MM.1S (cell line): Measurements from ENCODE around the gene APLP2.

Experiments
- DNase-seq: peaks from one replicate; pipeline ENCODE4 v3.0.0-alpha.2; 2015
- H2AFZ ChIP-seq: fragments of 300-600 bp; sonication (generic); 2 replicates; pipeline ENCODE4 v1.6.0; 2016; ENCODE audit warnings: antibody characterized with exemption, low read length
- H3F3A ChIP-seq: fragments of 300-600 bp; sonication (generic); 2 replicates; pipeline ENCODE4 v1.6.1; 2016; ENCODE audit warnings: mild to moderate bottlenecking, antibody characterized with exemption, low read length, moderate library complexity, mixed read lengths; ENCODE audit not compliant: insufficient read depth
- H3K27ac ChIP-seq: fragments of 300-600 bp; sonication (generic); 2 replicates; pipeline ENCODE4 v1.5.1; 2016; ENCODE audit warnings: mild to moderate bottlenecking, low read length
- H3K27me3 ChIP-seq: fragments of 300-600 bp; sonication (generic); replicated peaks from 2 replicates; pipeline ENCODE4 v1.6.0; 2016; ENCODE audit warnings: low read length; ENCODE audit not compliant: insufficient read depth
- H3K36me3 ChIP-seq: fragments of 300-600 bp; sonication (generic); replicated peaks from 2 replicates; pipeline ENCODE4 v1.6.1; 2016; ENCODE audit warnings: mild to moderate bottlenecking, low read length, mixed read lengths; ENCODE audit not compliant: insufficient read depth
- H3K4me1 ChIP-seq: fragments of 300-600 bp; sonication (generic); 2 replicates; pipeline ENCODE4 v1.6.1; 2016; ENCODE audit warnings: low read length, mixed read lengths
- H3K4me2 ChIP-seq: fragments of 300-600 bp; sonication (generic); 2 replicates; pipeline ENCODE4 v1.6.0; 2016; ENCODE audit warnings: low read depth, low read length
- H3K4me3 ChIP-seq: fragments of 300-600 bp; sonication (generic); 2 replicates; pipeline ENCODE4 v1.5.1; 2016; ENCODE audit warnings: low read length, mixed read lengths
- H3K79me2 ChIP-seq: fragments of 300-600 bp; sonication (generic); 2 replicates; pipeline ENCODE4 v1.6.1; 2016; ENCODE audit warnings: mixed run types, low read length, mixed read lengths
- H3K9ac ChIP-seq: fragments of 300-600 bp; sonication (generic); 2 replicates; pipeline ENCODE4 v1.6.1; 2016; ENCODE audit warnings: low read length, mixed read lengths
- H3K9me2 ChIP-seq: fragments of 300-600 bp; sonication (generic); replicated peaks from 2 replicates; pipeline ENCODE4 v1.6.1; 2016; ENCODE audit warnings: mild to moderate bottlenecking, low read length, mixed read lengths; ENCODE audit not compliant: insufficient read depth
- H3K9me3 ChIP-seq: fragments of 300-600 bp; sonication (generic); replicated peaks from 2 replicates; pipeline ENCODE4 v1.6.1; 2016; ENCODE audit warnings: mild to moderate bottlenecking, low read length, mixed read lengths; ENCODE audit not compliant: insufficient read depth
- H4K20me1 ChIP-seq: fragments of 300-600 bp; sonication (generic); 2 replicates; pipeline ENCODE4 v1.6.1; 2016; ENCODE audit warnings: mild to moderate bottlenecking, low read length, moderate library complexity, mixed read lengths; ENCODE audit not compliant: insufficient read depth
- EZH2 ChIP-seq: fragments of 300-600 bp; sonication (generic); optimal IDR thresholded peaks from 2 replicates; pipeline ENCODE3; 2017; ENCODE audit warnings: low read depth, mild to moderate bottlenecking, antibody characterized with exemption, low read length, mixed read lengths
- EZH2phosphoT487 ChIP-seq: fragments of 300-600 bp; sonication (generic); IDR thresholded peaks from 2 replicates; pipeline ENCODE4 v1.6.1; 2018; ENCODE audit warnings: antibody characterized with exemption, low read length
- TF ChIP-seq, protein P1 (sequence below): fragments of 300-600 bp; sonication (generic); IDR thresholded peaks from 2 replicates; pipeline ENCODE4 v1.5.1; 2016; ENCODE audit warnings: antibody characterized with exemption, low read length, mixed read lengths

Gene APLP2

DNA sequence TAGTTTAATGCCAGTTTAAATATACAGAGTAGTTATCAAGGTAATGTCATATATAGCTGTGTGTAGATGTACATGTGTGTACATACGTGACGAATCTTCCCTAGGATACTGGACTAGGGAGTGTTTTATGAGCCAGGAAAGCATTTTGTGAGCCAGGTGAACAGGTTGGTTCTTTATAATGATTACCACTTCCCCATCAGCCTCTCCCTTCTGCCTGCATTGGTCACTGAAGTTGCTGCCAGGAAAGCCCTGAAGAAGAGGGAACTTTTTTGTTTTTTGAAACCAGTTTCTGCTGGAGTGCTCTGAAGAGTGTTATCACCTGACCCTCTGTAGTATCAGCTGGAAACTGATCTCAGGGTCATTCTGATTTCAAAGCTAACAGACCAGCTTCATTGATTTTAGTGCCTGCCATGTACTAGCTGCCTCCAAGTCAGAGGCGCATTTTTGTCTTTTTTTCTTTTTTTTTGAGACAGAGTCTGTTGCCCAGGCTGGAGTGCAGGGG is 75.7 kb downstream of the APLP2 start:
- H3K9me3 ChIP-seq: no peaks in the 10 kb centered on the region
- H3K9ac ChIP-seq: no peak overlapping the region
- no peak overlapping the region for H3K27ac ChIP-seq
- no peaks in the 10 kb centered on the region for H3K27me3 ChIP-seq
- H4K20me1 ChIP-seq: no peaks in the 10 kb centered on the region
- no peaks in the 10 kb centered on the region for H3K36me3 ChIP-seq
- H3K79me2 ChIP-seq: no peaks in the 10 kb centered on the region
- H3K4me2 ChIP-seq: no peak overlapping the region
- TF ChIP-seq EZH2: no peak
- no peak for TF ChIP-seq EZH2phosphoT487
- TF ChIP-seq, protein P1, sequence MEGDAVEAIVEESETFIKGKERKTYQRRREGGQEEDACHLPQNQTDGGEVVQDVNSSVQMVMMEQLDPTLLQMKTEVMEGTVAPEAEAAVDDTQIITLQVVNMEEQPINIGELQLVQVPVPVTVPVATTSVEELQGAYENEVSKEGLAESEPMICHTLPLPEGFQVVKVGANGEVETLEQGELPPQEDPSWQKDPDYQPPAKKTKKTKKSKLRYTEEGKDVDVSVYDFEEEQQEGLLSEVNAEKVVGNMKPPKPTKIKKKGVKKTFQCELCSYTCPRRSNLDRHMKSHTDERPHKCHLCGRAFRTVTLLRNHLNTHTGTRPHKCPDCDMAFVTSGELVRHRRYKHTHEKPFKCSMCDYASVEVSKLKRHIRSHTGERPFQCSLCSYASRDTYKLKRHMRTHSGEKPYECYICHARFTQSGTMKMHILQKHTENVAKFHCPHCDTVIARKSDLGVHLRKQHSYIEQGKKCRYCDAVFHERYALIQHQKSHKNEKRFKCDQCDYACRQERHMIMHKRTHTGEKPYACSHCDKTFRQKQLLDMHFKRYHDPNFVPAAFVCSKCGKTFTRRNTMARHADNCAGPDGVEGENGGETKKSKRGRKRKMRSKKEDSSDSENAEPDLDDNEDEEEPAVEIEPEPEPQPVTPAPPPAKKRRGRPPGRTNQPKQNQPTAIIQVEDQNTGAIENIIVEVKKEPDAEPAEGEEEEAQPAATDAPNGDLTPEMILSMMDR: no peak
- no peaks in the 10 kb centered on the region for H3K9me2 ChIP-seq
- no peak overlapping the region for H3K4me3 ChIP-seq
- H3K4me1 ChIP-seq: peaks cover 22% of the 10 kb centered on the region
- H3F3A ChIP-seq: peaks cover 27% of the 10 kb centered on the region
- no peak overlapping the region for H2AFZ ChIP-seq
- no peak for DNase-seq

DNA sequence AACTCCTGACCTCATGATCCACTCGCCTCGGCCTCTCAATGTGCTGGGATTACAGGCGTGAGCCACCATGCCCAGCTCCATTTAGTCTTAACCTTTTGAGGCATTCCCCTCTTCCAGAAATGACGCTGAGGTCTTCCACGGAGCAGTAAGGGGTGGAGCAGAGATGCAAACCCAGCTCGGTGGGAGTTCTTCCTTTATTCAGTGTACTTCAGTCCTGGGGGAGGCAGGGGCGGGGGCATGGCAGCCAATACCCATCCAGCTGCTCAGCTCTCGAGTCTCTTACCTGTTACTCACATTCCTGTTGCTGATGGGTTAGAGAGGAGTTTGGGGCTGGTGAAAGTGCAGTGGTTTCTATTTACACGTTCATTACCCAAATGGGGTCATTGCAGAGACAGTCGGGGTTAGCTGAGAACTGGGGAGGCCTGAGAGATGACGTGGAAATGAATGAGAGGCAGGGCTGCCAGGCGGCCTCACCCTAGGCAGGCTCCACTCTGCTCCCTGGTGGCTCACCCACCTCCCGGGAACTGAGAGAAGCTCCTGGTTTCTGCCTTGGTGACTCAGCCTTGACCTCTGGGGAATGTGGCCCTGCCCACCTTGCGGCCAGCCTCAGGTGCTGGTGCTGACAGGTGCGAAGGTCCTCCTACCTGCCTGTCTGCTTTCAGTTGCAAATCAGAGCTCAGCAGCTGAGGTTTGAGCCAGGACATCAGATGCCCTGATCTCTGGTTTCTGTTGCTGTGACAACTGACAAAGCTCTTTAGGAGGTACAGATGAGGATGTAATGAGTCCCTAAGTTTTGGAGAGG is 76.5 kb downstream of the APLP2 start:
- Histone ChIP-seq H2AFZ (no peak overlapping the region), H3K4me2 (peak overlapping the region; percentile 42), H3K4me1 (peaks cover 22% of the 10 kb centered on the region), H3F3A (peaks cover 27% of the 10 kb centered on the region), H3K27me3 (no peaks in the 10 kb centered on the region), H3K4me3 (no peak overlapping the region), H3K79me2 (no peaks in the 10 kb centered on the region), H3K9ac (no peak overlapping the region), H4K20me1 (no peaks in the 10 kb centered on the region), H3K36me3 (no peaks in the 10 kb centered on the region), H3K9me2 (no peaks in the 10 kb centered on the region), H3K27ac (peak overlapping the region; percentile 76; the same call in 1 of the 2 replicates), H3K9me3 (no peaks in the 10 kb centered on the region)
- DNase-seq: peak; percentile 91
- TF ChIP-seq EZH2phosphoT487: no peak
- TF ChIP-seq, protein P1: peak; percentile 38

DNA sequence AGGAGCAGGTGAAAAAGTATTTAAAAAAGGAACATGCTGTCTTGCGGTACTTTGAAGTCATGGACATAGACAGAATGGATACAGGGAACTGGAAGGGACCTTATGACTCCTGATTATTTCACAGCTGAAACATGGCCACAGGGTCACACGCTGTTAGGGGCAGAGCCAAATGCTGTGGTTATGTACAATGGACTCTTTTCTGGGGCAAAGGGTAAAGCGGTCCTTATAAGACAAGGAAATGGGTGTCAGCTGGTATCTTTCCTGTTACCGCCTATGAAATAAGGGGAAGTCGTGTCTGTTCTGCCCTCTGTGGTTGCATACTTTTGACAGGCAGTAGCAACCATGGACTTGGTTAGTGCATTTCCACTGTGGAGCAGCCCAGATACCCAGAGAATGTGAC is 77.1 kb downstream of the APLP2 start:
- Histone ChIP-seq H2AFZ (no peak overlapping the region), H3K79me2 (no peaks in the 10 kb centered on the region), H3K27ac (peak overlapping the region; percentile 76; the same call in 1 of the 2 replicates), H3K9ac (no peak overlapping the region), H3K36me3 (no peaks in the 10 kb centered on the region), H3K4me3 (no peak overlapping the region), H3F3A (peaks cover 27% of the 10 kb centered on the region), H3K27me3 (no peaks in the 10 kb centered on the region), H3K9me3 (no peaks in the 10 kb centered on the region), H4K20me1 (no peaks in the 10 kb centered on the region), H3K4me2 (peak overlapping the region; percentile 42; the same call in 1 of the 2 replicates), H3K4me1 (peaks cover 22% of the 10 kb centered on the region), H3K9me2 (no peaks in the 10 kb centered on the region)
- TF ChIP-seq EZH2 (no peak), EZH2phosphoT487 (no peak)
- TF ChIP-seq, protein P1: no peak
- peak; percentile 43 for DNase-seq
